Stimulated activated naive B cell treated with anti-CD40 and anti-IgM and Interleukin-4, amounts not matched to agents 10 μg/mL and 1 μg/mL and 100 μg/mL, for 72 hours (primary cell): Measurements from ENCODE around the gene DOCK4.

Experiments used
- ATAC-seq, 2 donors: fragments of 150-1000 bp; cut with Tn5 transposase; replicated peaks; 2 replicates each; pipeline ENCODE4 v1.10.0; 2021; ENCODE audit warnings: moderate library complexity in 1 of 2
- DNase-seq: peaks from one replicate; pipeline ENCODE4 v3.0.0; 2021
- H3K27ac Mint-ChIP-seq: one replicate; pipeline ENCODE4 v1.8.0; 2022; ENCODE audit warnings: mild to moderate bottlenecking, mixed read lengths
- H3K27me3 Mint-ChIP-seq, 2 donors: one replicate each; pipeline ENCODE4 v1.8.0; 2022; ENCODE audit warnings: mixed read lengths in 2 of 2
- H3K36me3 Mint-ChIP-seq, 2 donors: one replicate each; pipeline ENCODE4 v1.8.0; 2022; ENCODE audit warnings: mixed read lengths in 2 of 2, mild to moderate bottlenecking in 1 of 2
- H3K4me1 Mint-ChIP-seq, 2 donors: one replicate each; pipeline ENCODE4 v1.8.0; 2022; ENCODE audit warnings: mixed read lengths in 2 of 2, mild to moderate bottlenecking in 1 of 2
- H3K4me3 Mint-ChIP-seq, 2 donors: one replicate each; pipeline ENCODE4 v1.8.0; 2022; ENCODE audit warnings: mild to moderate bottlenecking in 2 of 2, mixed read lengths in 2 of 2, moderate library complexity in 1 of 2
- H3K9me3 Mint-ChIP-seq, 2 donors: one replicate each; pipeline ENCODE4 v1.8.0; 2022; ENCODE audit warnings: mixed read lengths in 2 of 2, mild to moderate bottlenecking in 1 of 2

Gene DOCK4

GRCh38 chr7:112118581-112119566 is 87.3 kb downstream of the DOCK4 start:
- DNase-seq (no peak), ATAC-seq (no peak)
- peaks cover 11 to 19% of the 10 kb centered on the region in 2 donors for H3K27me3 Mint-ChIP-seq
- H3K4me1 Mint-ChIP-seq, result no peaks in the 10 kb centered on the region
- no peaks in the 10 kb centered on the region for H3K36me3 Mint-ChIP-seq
- no peak overlapping the region for H3K27ac Mint-ChIP-seq
- no peak overlapping the region for H3K4me3 Mint-ChIP-seq
- H3K9me3 Mint-ChIP-seq, result peaks cover 0 to 3% of the 10 kb centered on the region in 2 donors

GRCh38 chr7:112116894-112117293 is 89.3 kb downstream of the DOCK4 start:
- no peaks in the 10 kb centered on the region for H3K4me1 Mint-ChIP-seq
- ATAC-seq (no peak), DNase-seq (no peak)
- no peak overlapping the region for H3K27ac Mint-ChIP-seq
- no peaks in the 10 kb centered on the region for H3K36me3 Mint-ChIP-seq
- H3K4me3 Mint-ChIP-seq, result no peak overlapping the region
- peaks cover 0 to 3% of the 10 kb centered on the region in 2 donors for H3K9me3 Mint-ChIP-seq
- H3K27me3 Mint-ChIP-seq, result peaks cover 11 to 19% of the 10 kb centered on the region in 2 donors

DNA sequence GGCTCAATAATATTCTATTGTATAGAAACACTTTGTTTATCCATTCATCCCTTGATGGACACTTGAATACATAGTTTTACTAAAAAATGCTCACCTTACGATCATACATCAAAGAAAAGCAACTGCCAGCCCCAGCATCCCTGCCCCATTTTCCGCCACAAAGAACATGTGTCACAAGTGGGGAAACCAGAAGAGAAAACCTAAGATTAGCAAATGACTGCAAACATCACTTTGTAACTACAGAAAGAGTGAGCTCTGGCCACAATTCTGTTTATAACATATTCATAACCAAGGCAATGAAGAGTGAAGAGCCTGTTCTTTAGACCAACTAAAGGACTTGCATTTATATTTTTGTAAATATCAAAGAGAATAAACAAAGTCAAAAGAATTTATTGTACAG is 89.8 kb downstream of the DOCK4 start:
- peaks cover 11 to 19% of the 10 kb centered on the region in 2 donors for H3K27me3 Mint-ChIP-seq
- DNase-seq, result no peak
- H3K27ac Mint-ChIP-seq, result no peak overlapping the region
- ATAC-seq, result no peak
- no peaks in the 10 kb centered on the region for H3K4me1 Mint-ChIP-seq
- H3K9me3 Mint-ChIP-seq, result peaks cover 0 to 3% of the 10 kb centered on the region in 2 donors
- H3K36me3 Mint-ChIP-seq, result no peaks in the 10 kb centered on the region
- no peak overlapping the region for H3K4me3 Mint-ChIP-seq

DNA sequence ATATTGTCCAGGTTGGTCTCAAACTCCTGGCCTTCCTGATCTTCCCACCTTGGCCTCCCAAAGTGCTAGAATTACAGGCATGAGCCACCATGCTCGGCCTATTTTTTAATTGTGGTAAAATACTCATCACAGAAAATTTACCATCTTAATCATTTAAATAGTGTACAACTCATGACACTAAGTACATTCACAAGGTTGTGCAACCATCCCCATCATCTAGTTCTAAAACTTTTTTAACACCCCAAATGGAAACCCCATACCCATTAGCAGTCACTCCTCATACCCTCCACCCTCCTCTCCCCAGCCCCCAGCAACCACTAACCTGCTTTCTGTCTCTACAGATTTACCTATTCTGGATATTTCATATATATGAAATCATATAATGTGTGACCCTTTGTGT is 90.3 kb downstream of the DOCK4 start:
- H3K27ac Mint-ChIP-seq, result no peak overlapping the region
- ATAC-seq, result no peak
- DNase-seq, result no peak
- H3K4me1 Mint-ChIP-seq, result no peaks in the 10 kb centered on the region
- peaks cover 0 to 3% of the 10 kb centered on the region in 2 donors for H3K9me3 Mint-ChIP-seq
- peaks cover 11 to 21% of the 10 kb centered on the region in 2 donors for H3K27me3 Mint-ChIP-seq
- H3K36me3 Mint-ChIP-seq, result no peaks in the 10 kb centered on the region
- no peak overlapping the region for H3K4me3 Mint-ChIP-seq

- DNase-seq (no peak), ATAC-seq (no peak)
- H3K27ac Mint-ChIP-seq, result no peak overlapping the region
- H3K4me3 Mint-ChIP-seq, result no peak overlapping the region
- peaks cover 11 to 26% of the 10 kb centered on the region in 2 donors for H3K27me3 Mint-ChIP-seq
- no peaks in the 10 kb centered on the region for H3K36me3 Mint-ChIP-seq
- H3K9me3 Mint-ChIP-seq, result peaks cover 0 to 3% of the 10 kb centered on the region in 2 donors
- H3K4me1 Mint-ChIP-seq, result no peaks in the 10 kb centered on the region
Observed at GRCh38 chr7:112113913-112114575, 92.2 kb downstream of the DOCK4 start.

DNA sequence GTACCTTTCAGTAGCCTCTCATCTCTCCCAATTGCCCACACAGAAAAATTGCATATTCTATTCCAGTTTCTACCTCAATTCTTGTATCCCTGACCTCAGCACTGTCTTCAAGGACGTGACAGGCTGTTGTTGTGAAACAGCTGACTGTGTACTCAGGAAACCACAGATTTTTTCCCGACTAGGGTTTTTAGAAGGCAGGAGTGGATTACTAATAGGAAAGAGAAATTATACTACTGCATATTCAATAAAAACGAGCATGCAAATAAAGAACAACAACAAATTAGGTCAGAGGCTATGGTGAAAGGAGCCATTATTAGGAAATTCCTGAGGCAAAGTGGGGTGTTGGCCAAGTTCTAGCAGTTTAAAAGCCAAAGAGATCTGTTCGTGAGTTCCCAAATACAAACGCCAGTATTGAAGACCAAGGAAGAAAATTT is 93.4 kb downstream of the DOCK4 start:
- H3K4me3 Mint-ChIP-seq, result no peak overlapping the region
- ATAC-seq (no peak), DNase-seq (no peak)
- H3K4me1 Mint-ChIP-seq, result no peaks in the 10 kb centered on the region
- H3K27ac Mint-ChIP-seq, result no peak overlapping the region
- H3K36me3 Mint-ChIP-seq, result no peaks in the 10 kb centered on the region
- H3K27me3 Mint-ChIP-seq, result peaks cover 10 to 22% of the 10 kb centered on the region in 2 donors
- H3K9me3 Mint-ChIP-seq, result peaks cover 0 to 3% of the 10 kb centered on the region in 2 donors

DNA sequence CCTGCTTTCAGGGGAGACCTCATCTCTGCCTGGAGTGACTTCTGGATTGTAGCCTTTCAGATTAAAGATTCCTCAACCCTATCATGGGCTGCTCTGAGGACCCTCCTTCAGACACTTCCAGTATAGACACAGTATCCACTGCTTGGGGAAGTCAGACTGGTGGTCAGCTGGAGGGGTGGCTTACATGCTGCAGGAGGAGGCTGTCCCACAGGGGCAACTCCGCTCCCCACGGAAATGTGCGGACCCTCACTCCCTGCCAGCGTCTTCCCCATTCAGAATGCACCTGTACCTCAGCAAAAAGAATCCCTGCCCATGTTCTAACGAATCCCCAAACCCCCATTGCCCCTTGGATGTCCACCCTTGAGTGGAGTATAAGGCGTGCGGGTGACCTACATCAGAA is 95.5 kb downstream of the DOCK4 start:
- H3K4me3 Mint-ChIP-seq, result no peak overlapping the region
- H3K9me3 Mint-ChIP-seq, result peaks cover 0 to 3% of the 10 kb centered on the region in 2 donors
- H3K4me1 Mint-ChIP-seq, result no peaks in the 10 kb centered on the region
- peaks cover 5 to 20% of the 10 kb centered on the region in 2 donors for H3K27me3 Mint-ChIP-seq
- no peak for ATAC-seq
- H3K27ac Mint-ChIP-seq, result no peak overlapping the region
- no peaks in the 10 kb centered on the region for H3K36me3 Mint-ChIP-seq
- DNase-seq, result no peak

- H3K27ac Mint-ChIP-seq, result no peak overlapping the region
- DNase-seq (no peak), ATAC-seq (no peak)
- H3K9me3 Mint-ChIP-seq, result no peaks in the 10 kb centered on the region
- H3K27me3 Mint-ChIP-seq, result peaks cover 4 to 19% of the 10 kb centered on the region in 2 donors
- no peak overlapping the region for H3K4me3 Mint-ChIP-seq
- no peaks in the 10 kb centered on the region for H3K36me3 Mint-ChIP-seq
- no peaks in the 10 kb centered on the region for H3K4me1 Mint-ChIP-seq
Observed at GRCh38 chr7:112110175-112110574, 96.0 kb downstream of the DOCK4 start.

- Mint-ChIP-seq H3K4me1 (no peaks in the 10 kb centered on the region), H3K27ac (no peak overlapping the region), H3K9me3 (no peaks in the 10 kb centered on the region), H3K4me3 (no peak overlapping the region), H3K36me3 (no peaks in the 10 kb centered on the region), H3K27me3 (peaks cover 4 to 19% of the 10 kb centered on the region in 2 donors)
- DNase-seq (no peak), ATAC-seq (no peak)
Observed at GRCh38 chr7:112108981-112109380, 97.2 kb downstream of the DOCK4 start.

DNA sequence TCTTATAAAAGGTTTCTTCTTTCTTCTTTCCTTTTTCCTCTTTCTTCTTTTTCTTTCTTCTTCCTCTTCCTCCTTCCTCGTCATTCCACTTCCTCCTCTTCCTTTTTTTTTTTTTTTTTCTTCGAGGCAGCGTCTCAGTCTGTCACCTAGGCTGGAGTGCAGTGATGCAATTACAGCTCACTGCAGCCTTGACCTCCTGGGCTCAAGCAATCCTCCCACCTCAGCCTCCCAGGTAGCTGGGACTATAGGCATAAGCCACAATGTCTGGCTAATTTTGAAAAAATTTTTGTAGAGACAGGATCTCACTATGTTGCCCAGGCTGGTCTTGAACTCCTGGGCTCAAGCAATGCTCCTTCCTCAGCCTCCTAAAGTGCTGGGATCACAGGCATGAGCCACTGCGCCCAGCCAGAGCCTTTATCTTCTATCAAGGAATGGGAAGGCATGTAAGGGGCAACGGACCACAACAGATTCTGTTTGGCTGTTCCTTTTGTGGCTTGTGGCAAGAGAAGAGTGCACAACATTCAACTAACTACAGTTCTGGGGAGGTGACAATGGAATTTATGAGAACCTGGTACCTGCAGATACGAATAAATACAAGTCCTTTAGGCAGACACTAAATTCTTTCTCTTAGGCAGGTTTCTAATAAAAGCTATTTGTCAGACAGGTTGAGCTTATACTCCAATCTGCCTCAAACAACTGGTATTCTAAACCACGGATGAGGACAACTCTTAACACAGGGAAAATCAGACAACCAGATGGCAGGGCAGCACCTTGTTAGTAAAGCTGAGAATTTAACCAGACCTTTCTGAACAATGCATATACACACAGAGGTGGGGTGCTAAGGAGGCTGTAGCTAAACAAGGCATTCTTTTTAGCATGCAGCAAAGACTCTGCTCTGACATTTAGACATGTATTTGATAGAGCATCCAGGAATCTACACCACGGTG is 100.3 kb downstream of the DOCK4 start:
- DNase-seq (no peak), ATAC-seq (no peak)
- Mint-ChIP-seq H3K9me3 (no peaks in the 10 kb centered on the region), H3K27me3 (peaks cover 4 to 16% of the 10 kb centered on the region in 2 donors), H3K36me3 (no peaks in the 10 kb centered on the region), H3K4me3 (no peak overlapping the region), H3K27ac (no peak overlapping the region), H3K4me1 (no peaks in the 10 kb centered on the region)

- Mint-ChIP-seq H3K27ac (no peak overlapping the region), H3K27me3 (peaks cover 4 to 11% of the 10 kb centered on the region in 2 donors), H3K36me3 (no peaks in the 10 kb centered on the region), H3K9me3 (no peaks in the 10 kb centered on the region), H3K4me3 (no peak overlapping the region), H3K4me1 (no peaks in the 10 kb centered on the region)
- DNase-seq (no peak), ATAC-seq (no peak)
Observed at GRCh38 chr7:112104120-112104519, 102.1 kb downstream of the DOCK4 start.

GRCh38 chr7:112103246-112103645 is 103.0 kb downstream of the DOCK4 start:
- H3K4me1 Mint-ChIP-seq, result no peaks in the 10 kb centered on the region
- no peak for ATAC-seq
- no peaks in the 10 kb centered on the region for H3K9me3 Mint-ChIP-seq
- peaks cover 4 to 8% of the 10 kb centered on the region in 2 donors for H3K27me3 Mint-ChIP-seq
- no peak overlapping the region for H3K4me3 Mint-ChIP-seq
- H3K27ac Mint-ChIP-seq, result no peak overlapping the region
- H3K36me3 Mint-ChIP-seq, result no peaks in the 10 kb centered on the region
- no peak for DNase-seq

- DNase-seq, result no peak
- Mint-ChIP-seq H3K9me3 (no peaks in the 10 kb centered on the region), H3K4me3 (no peak overlapping the region), H3K27me3 (peaks cover 8 to 12% of the 10 kb centered on the region in 2 donors), H3K36me3 (no peaks in the 10 kb centered on the region), H3K4me1 (no peaks in the 10 kb centered on the region), H3K27ac (no peak overlapping the region)
- no peak for ATAC-seq
Observed at GRCh38 chr7:112101201-112101846, 104.9 kb downstream of the DOCK4 start.
